ENCODE results near the gene WASF2.

- no peak for TF ChIP-seq CTCF (conservative IDR thresholded peaks at IDR 0.05 in 1 of 2, IDR thresholded peaks at IDR 0.05 in 1 of 2; ENCODE audit: low read depth in 1 of 2, low read length in 2 of 2)
- no peak for TF ChIP-seq EZH2 (IDR thresholded peaks at IDR 0.05; ENCODE audit: low read length, missing control alignments)
Observed at GRCh38 chr1:27509127-27510080, 19.4 kb upstream of the WASF2 start.
